Mesenchymal stem cell (in vitro differentiated cells and primary cell): Measurements from ENCODE around the gene LRP1B.

ENCODE experiments used
- DNase-seq: peaks from one replicate; pipeline ENCODE4 v3.0.0-alpha.2; 2013
- H2AFZ ChIP-seq: one replicate; pipeline ENCODE4 v1.6.1; 2013; ENCODE audit warnings: low read depth, mild to moderate bottlenecking, control low read depth, inconsistent platforms, low read length, moderate library complexity
- H2AK5ac ChIP-seq: 2 replicates; pipeline ENCODE4 v1.6.1; 2013; ENCODE audit warnings: low read length, moderate library complexity, mild to moderate bottlenecking, inconsistent platforms; ENCODE audit not compliant: severe bottlenecking
- H2BK120ac ChIP-seq: one replicate; pipeline ENCODE4 v1.6.1; 2013; ENCODE audit warnings: low read depth, mild to moderate bottlenecking, inconsistent platforms, low read length, moderate library complexity
- H2BK12ac ChIP-seq, 2 experiments: one replicate each; pipeline ENCODE4 v1.6.1; 2013; ENCODE audit warnings: inconsistent platforms in 2 of 2, low read length in 2 of 2, mild to moderate bottlenecking in 2 of 2, moderate library complexity in 2 of 2, control low read depth in 1 of 2
- H2BK15ac ChIP-seq: one replicate; pipeline ENCODE4 v1.6.1; 2013; ENCODE audit warnings: mild to moderate bottlenecking, low read depth, inconsistent platforms; ENCODE audit not compliant: poor library complexity, severe bottlenecking
- H2BK5ac ChIP-seq: 2 replicates; pipeline ENCODE4 v1.6.1; 2013; ENCODE audit warnings: low read depth, mild to moderate bottlenecking, low read length, control low read depth, inconsistent platforms; ENCODE audit not compliant: poor library complexity, severe bottlenecking
- H3K14ac ChIP-seq, 2 experiments: one replicate each; pipeline ENCODE4 v1.6.1; 2013; ENCODE audit warnings: inconsistent platforms in 2 of 2, low read length in 2 of 2, control low read depth in 1 of 2, mild to moderate bottlenecking in 1 of 2, moderate library complexity in 1 of 2
- H3K18ac ChIP-seq, 2 experiments: one replicate each; pipeline ENCODE4 v1.6.1; 2013; ENCODE audit warnings: inconsistent platforms in 2 of 2, low read length in 2 of 2, control low read depth in 1 of 2, low read depth in 1 of 2, mild to moderate bottlenecking in 1 of 2
- H3K23ac ChIP-seq, 2 experiments: one replicate each; pipeline ENCODE4 v1.6.1; 2013; ENCODE audit warnings: inconsistent platforms in 2 of 2, low read length in 2 of 2, mild to moderate bottlenecking in 2 of 2, moderate library complexity in 2 of 2, control low read depth in 1 of 2
- H3K27ac ChIP-seq: 2 replicates; pipeline ENCODE4 v1.5.1; 2013; ENCODE audit warnings: mild to moderate bottlenecking, moderate library complexity, low read length, control low read depth, inconsistent platforms; ENCODE audit not compliant: poor library complexity, severe bottlenecking
- H3K27me3 ChIP-seq, 2 experiments: 2 replicates each; pipeline versions ENCODE4 v1.6.1 to v1.7.0; 2013; ENCODE audit warnings: low read length in 2 of 2, mild to moderate bottlenecking in 2 of 2, moderate library complexity in 2 of 2, control low read depth in 1 of 2, inconsistent platforms in 1 of 2; ENCODE audit not compliant: control insufficient read depth in 1 of 2, insufficient read depth in 1 of 2
- H3K36me3 ChIP-seq, 2 experiments: 2 replicates each; pipeline versions ENCODE4 v1.6.1 to v1.7.0; 2013; ENCODE audit warnings: low read length in 2 of 2, control low read depth in 1 of 2, inconsistent platforms in 1 of 2, low read depth in 1 of 2, mild to moderate bottlenecking in 1 of 2; ENCODE audit not compliant: insufficient read depth in 2 of 2, control insufficient read depth in 1 of 2
- H3K4ac ChIP-seq, 2 experiments: one replicate each; pipeline ENCODE4 v1.6.1; 2013; ENCODE audit warnings: inconsistent platforms in 2 of 2, low read length in 2 of 2, mild to moderate bottlenecking in 2 of 2, moderate library complexity in 2 of 2, control low read depth in 1 of 2, low read depth in 1 of 2
- H3K4me1 ChIP-seq: 2 replicates; pipeline ENCODE4 v1.6.1; 2013; ENCODE audit warnings: low read depth, low read length, control low read depth; ENCODE audit not compliant: control insufficient read depth, insufficient read depth
- H3K4me2 ChIP-seq: 2 replicates; pipeline ENCODE4 v1.6.1; 2013; ENCODE audit warnings: low read length, mild to moderate bottlenecking, inconsistent platforms; ENCODE audit not compliant: poor library complexity, severe bottlenecking
- H3K4me3 ChIP-seq, 2 experiments: 2 replicates each; pipeline versions ENCODE4 v1.5.1 to v1.7.0; 2013; ENCODE audit warnings: low read length in 2 of 2, mild to moderate bottlenecking in 2 of 2, control low read depth in 1 of 2, low read depth in 1 of 2; ENCODE audit not compliant: insufficient read depth in 1 of 2
- H3K79me1 ChIP-seq: replicated peaks from 2 replicates; pipeline ENCODE4 v1.6.1; 2013; ENCODE audit warnings: mild to moderate bottlenecking, control low read depth, low read length, inconsistent platforms; ENCODE audit not compliant: poor library complexity, severe bottlenecking
- H3K9ac ChIP-seq: 2 replicates; pipeline ENCODE4 v1.7.0; 2013; ENCODE audit warnings: mild to moderate bottlenecking, low read length, moderate library complexity
- H3K9me3 ChIP-seq: 2 replicates; pipeline ENCODE4 v1.7.0; 2013; ENCODE audit warnings: mild to moderate bottlenecking, low read length; ENCODE audit not compliant: control insufficient read depth
- H4K8ac ChIP-seq: one replicate; pipeline ENCODE4 v1.6.1; 2013; ENCODE audit warnings: inconsistent platforms, mild to moderate bottlenecking, low read length, moderate library complexity
- H4K91ac ChIP-seq: one replicate; pipeline ENCODE4 v1.6.1; 2013; ENCODE audit warnings: mild to moderate bottlenecking, low read length, inconsistent platforms
- WGBS: methylation state at CpG from one replicate; pipeline ENCODE4 v1.1.7; 2013; ENCODE audit warnings: mixed read lengths; 5-methylcytosine and 5-hydroxymethylcytosine counted together

LRP1B gene

DNA sequence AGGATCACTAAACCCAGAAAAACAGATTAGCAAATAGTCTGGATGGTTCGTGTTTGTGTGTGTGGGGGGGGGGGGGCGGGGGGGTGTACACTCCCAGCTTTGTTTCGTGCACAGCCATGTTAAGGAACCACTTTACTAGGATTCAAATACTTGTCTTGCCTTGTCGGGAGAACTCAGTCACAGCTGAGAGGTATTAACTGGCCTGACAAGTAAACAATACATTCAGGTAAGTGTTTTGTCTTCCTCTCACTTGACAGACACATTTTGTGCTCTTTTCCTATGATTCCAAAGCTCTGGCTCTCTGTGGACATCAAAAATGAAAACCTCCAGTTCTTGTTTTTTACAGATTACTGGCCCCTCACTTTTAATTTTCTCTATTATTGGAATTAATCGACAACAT is 173.5 kb downstream of the LRP1B start:
- Histone ChIP-seq H3K27ac (no peak overlapping the region), H2AFZ (no peak overlapping the region), H4K8ac (no peak overlapping the region), H3K4me3 (no peak overlapping the region), H2BK5ac (no peak overlapping the region), H3K4me2 (no peak overlapping the region), H2AK5ac (no peak overlapping the region), H3K9ac (no peak overlapping the region), H3K23ac (no peak overlapping the region), H3K18ac (no peak overlapping the region), H3K4me1 (no peaks in the 10 kb centered on the region), H3K79me1 (no peaks in the 10 kb centered on the region), H2BK15ac (no peak overlapping the region), H3K4ac (no peak overlapping the region), H3K36me3 (no peaks in the 10 kb centered on the region), H2BK12ac (no peak overlapping the region), H2BK120ac (no peak overlapping the region), H3K14ac (no peak overlapping the region), H3K27me3 (no peaks in the 10 kb centered on the region), H4K91ac (no peak overlapping the region), H3K9me3 (no peaks in the 10 kb centered on the region)
- DNase-seq, result no peak
- WGBS, result 63% methylated on average over 2 of the region's 5 CpGs

GRCh38 chr2:141947396-141948114 is 183.3 kb downstream of the LRP1B start:
- DNase-seq, result no peak
- Histone ChIP-seq H3K27me3 (no peaks in the 10 kb centered on the region), H3K9me3 (no peaks in the 10 kb centered on the region), H3K4me1 (no peaks in the 10 kb centered on the region), H3K36me3 (no peaks in the 10 kb centered on the region), H3K27ac (no peak overlapping the region), H2AK5ac (no peak overlapping the region), H4K8ac (no peak overlapping the region), H2BK120ac (no peak overlapping the region), H3K4ac (no peak overlapping the region), H3K4me3 (no peak overlapping the region), H3K18ac (no peak overlapping the region), H3K79me1 (no peaks in the 10 kb centered on the region), H3K4me2 (no peak overlapping the region), H3K9ac (no peak overlapping the region), H2BK15ac (no peak overlapping the region), H3K14ac (no peak overlapping the region), H2BK5ac (no peak overlapping the region), H2AFZ (no peak overlapping the region), H3K23ac (no peak overlapping the region), H2BK12ac (no peak overlapping the region), H4K91ac (no peak overlapping the region)
- WGBS, result 74% methylated on average over 2 of the region's 6 CpGs

GRCh38 chr2:141946016-141946415 is 184.8 kb downstream of the LRP1B start:
- H3K4ac ChIP-seq, result no peak overlapping the region
- no peaks in the 10 kb centered on the region for H3K27me3 ChIP-seq
- DNase-seq, result no peak
- no peak overlapping the region for H2BK120ac ChIP-seq
- no peaks in the 10 kb centered on the region for H3K9me3 ChIP-seq
- no peak overlapping the region for H2BK15ac ChIP-seq
- H3K27ac ChIP-seq, result no peak overlapping the region
- H3K4me2 ChIP-seq, result no peak overlapping the region
- no peak overlapping the region for H3K4me3 ChIP-seq
- no peak overlapping the region for H3K9ac ChIP-seq
- no peak overlapping the region for H3K14ac ChIP-seq
- no peaks in the 10 kb centered on the region for H3K36me3 ChIP-seq
- no peak overlapping the region for H4K91ac ChIP-seq
- no peaks in the 10 kb centered on the region for H3K4me1 ChIP-seq
- no peak overlapping the region for H3K18ac ChIP-seq
- no peak overlapping the region for H2AK5ac ChIP-seq
- H2BK5ac ChIP-seq, result no peak overlapping the region
- H3K23ac ChIP-seq, result no peak overlapping the region
- 79% methylated on average over 3 of the region's 3 CpGs for WGBS
- H3K79me1 ChIP-seq, result no peaks in the 10 kb centered on the region
- H2AFZ ChIP-seq, result no peak overlapping the region
- H4K8ac ChIP-seq, result no peak overlapping the region
- H2BK12ac ChIP-seq, result no peak overlapping the region

DNA sequence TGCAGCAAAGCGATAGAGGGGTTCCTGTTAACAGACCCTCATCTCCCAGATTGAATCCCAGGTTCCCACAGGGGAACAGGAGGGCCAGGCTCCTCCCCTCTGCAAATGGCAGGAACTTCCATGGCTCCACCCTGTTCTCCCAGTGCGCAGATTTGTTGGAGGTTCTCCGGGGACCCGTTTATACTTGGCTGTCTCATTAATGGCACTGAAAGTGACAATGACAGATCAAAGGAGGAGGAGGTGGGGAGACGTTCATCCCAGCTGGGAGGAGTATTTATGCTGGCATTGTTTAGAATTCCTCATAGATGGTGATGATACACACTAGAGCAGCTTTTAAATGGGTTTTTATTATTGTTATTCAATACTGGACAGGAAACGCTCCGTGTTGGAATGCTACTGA is 186.9 kb downstream of the LRP1B start:
- whole genome bisulfite sequencing, result 82% methylated on average over 5 of the region's 7 CpGs
- H3K9ac ChIP-seq, result no peak overlapping the region
- H3K9me3 ChIP-seq, result no peaks in the 10 kb centered on the region
- H4K91ac ChIP-seq, result no peak overlapping the region
- no peak overlapping the region for H4K8ac ChIP-seq
- no peak overlapping the region for H2AFZ ChIP-seq
- no peak overlapping the region for H2BK5ac ChIP-seq
- H3K4me3 ChIP-seq, result no peak overlapping the region
- H3K18ac ChIP-seq, result no peak overlapping the region
- no peaks in the 10 kb centered on the region for H3K79me1 ChIP-seq
- no peak overlapping the region for H3K23ac ChIP-seq
- no peak overlapping the region for H2BK12ac ChIP-seq
- DNase-seq, result no peak
- H3K36me3 ChIP-seq, result no peaks in the 10 kb centered on the region
- H3K4me2 ChIP-seq, result no peak overlapping the region
- no peak overlapping the region for H3K27ac ChIP-seq
- H2BK15ac ChIP-seq, result no peak overlapping the region
- no peak overlapping the region for H2BK120ac ChIP-seq
- no peak overlapping the region for H2AK5ac ChIP-seq
- H3K4me1 ChIP-seq, result no peaks in the 10 kb centered on the region
- H3K4ac ChIP-seq, result no peak overlapping the region
- H3K14ac ChIP-seq, result no peak overlapping the region
- no peaks in the 10 kb centered on the region for H3K27me3 ChIP-seq
